HG03432 (cell line): ENCODE measurements around the gene ABCC4.
"Not testable (repeated sequence)": the region's sequence is repeated elsewhere in the genome, so short reads cannot be mapped to it uniquely, and the experiment has no call there.

Experiments used
- ATAC-seq: cut with Tn5 transposase; IDR thresholded peaks from one replicate; pipeline ENCODE4 v1.9.1; 2021; ENCODE audit warnings: mild to moderate bottlenecking, moderate library complexity; ENCODE audit not compliant: unreplicated experiment

Gene ABCC4

GRCh38 chr13:95298169-95298965, 2.9 kb downstream of the ABCC4 start:
- no peak for ATAC-seq

- no peak for ATAC-seq
These were observed 4.8 kb downstream of the ABCC4 start for GRCh38 chr13:95296326-95296925.

GRCh38 chr13:95295026-95295425, 6.2 kb downstream of the ABCC4 start:
- no peak for ATAC-seq

GRCh38 chr13:95292622-95293021, 8.6 kb downstream of the ABCC4 start:
- no peak for ATAC-seq

- not testable (repeated sequence) for ATAC-seq
These were observed 11.3 kb downstream of the ABCC4 start for GRCh38 chr13:95289901-95290300.

GRCh38 chr13:95289020-95289444, 12.2 kb downstream of the ABCC4 start:
- no peak for ATAC-seq

GRCh38 chr13:95284436-95284835, 16.8 kb downstream of the ABCC4 start:
- ATAC-seq = no peak

- ATAC-seq = no peak
These were observed 22.2 kb downstream of the ABCC4 start for GRCh38 chr13:95279016-95279415.

- ATAC-seq = no peak
These were observed 25.2 kb downstream of the ABCC4 start for GRCh38 chr13:95276037-95276505.

- no peak for ATAC-seq
These were observed 25.8 kb downstream of the ABCC4 start for GRCh38 chr13:95275322-95276036.

- ATAC-seq = not testable (repeated sequence)
These were observed 27.6 kb downstream of the ABCC4 start for GRCh38 chr13:95273592-95274132.

- ATAC-seq = not testable (repeated sequence)
These were observed 29.2 kb downstream of the ABCC4 start for GRCh38 chr13:95272076-95272475.

GRCh38 chr13:95269756-95270155, 31.5 kb downstream of the ABCC4 start:
- ATAC-seq = no peak

GRCh38 chr13:95268343-95269065, 32.7 kb downstream of the ABCC4 start:
- not testable (repeated sequence) for ATAC-seq

GRCh38 chr13:95267662-95268342, 33.4 kb downstream of the ABCC4 start:
- no peak for ATAC-seq

GRCh38 chr13:95264225-95264624, 37.0 kb downstream of the ABCC4 start:
- no peak for ATAC-seq

- no peak for ATAC-seq
These were observed 38.3 kb downstream of the ABCC4 start for GRCh38 chr13:95262837-95263384.

GRCh38 chr13:95261956-95262355, 39.3 kb downstream of the ABCC4 start:
- no peak for ATAC-seq

- ATAC-seq = peak; percentile 72
These were observed 41.2 kb downstream of the ABCC4 start for GRCh38 chr13:95260031-95260525.
